OCI-LY1 (cell line): ENCODE results near the gene MLPH.

Source experiments
- H2AFZ ChIP-seq: fragments of 200-600 bp; sonication (generic), shearing (Covaris generic); 2 replicates; pipeline ENCODE4 v1.6.0; 2014; ENCODE audit warnings: antibody characterized with exemption, mild to moderate bottlenecking, low read length
- H3F3A ChIP-seq: fragments of 200-600 bp; sonication (generic), shearing (Covaris generic); 2 replicates; pipeline ENCODE4 v1.6.0; 2014; ENCODE audit warnings: mild to moderate bottlenecking, antibody characterized with exemption, low read length, moderate library complexity; ENCODE audit not compliant: insufficient read depth
- H3K27ac ChIP-seq: fragments of 200-600 bp; sonication (generic); 2 replicates; pipeline ENCODE4 v1.5.1; 2014; ENCODE audit warnings: low read length, mixed run types, mild to moderate bottlenecking, low read depth; ENCODE audit not compliant: poor library complexity, severe bottlenecking
- H3K27me3 ChIP-seq: fragments of 200-600 bp; sonication (generic); 2 replicates; pipeline ENCODE4 v1.6.0; 2014; ENCODE audit warnings: antibody characterized with exemption, mild to moderate bottlenecking, low read length, moderate library complexity; ENCODE audit not compliant: insufficient read depth
- H3K36me3 ChIP-seq: fragments of 200-600 bp; sonication (generic); 2 replicates; pipeline ENCODE4 v1.6.1; 2014; ENCODE audit warnings: mild to moderate bottlenecking, antibody characterized with exemption, low read length, moderate library complexity, mixed read lengths; ENCODE audit not compliant: insufficient read depth
- H3K4me1 ChIP-seq: fragments of 200-600 bp; sonication (generic); 2 replicates; pipeline ENCODE4 v1.5.1; 2014; ENCODE audit warnings: mild to moderate bottlenecking, low read length, moderate library complexity; ENCODE audit not compliant: insufficient read depth, severe bottlenecking
- H3K4me2 ChIP-seq: fragments of 200-600 bp; sonication (generic), shearing (Covaris generic); 2 replicates; pipeline ENCODE4 v1.6.1; 2014; ENCODE audit warnings: low read length
- H3K4me3 ChIP-seq: fragments of 200-600 bp; sonication (generic); 2 replicates; pipeline ENCODE4 v1.5.1; 2014; ENCODE audit warnings: low read length, low read depth, mild to moderate bottlenecking, mixed read lengths; ENCODE audit not compliant: poor library complexity, severe bottlenecking
- H3K79me2 ChIP-seq: fragments of 200-600 bp; shearing (Covaris generic); 2 replicates; pipeline ENCODE4 v1.6.1; 2016; ENCODE audit warnings: mixed run types, low read length, mixed read lengths; ENCODE audit not compliant: insufficient read depth
- H3K9ac ChIP-seq: fragments of 200-600 bp; sonication (generic), shearing (Covaris generic); 2 replicates; pipeline ENCODE4 v1.6.1; 2014; ENCODE audit warnings: mild to moderate bottlenecking, low read length, mixed read lengths
- H3K9me2 ChIP-seq: fragments of 200-600 bp; sonication (generic), shearing (Covaris generic); 2 replicates; pipeline ENCODE4 v1.6.1; 2014; ENCODE audit warnings: low read depth, mild to moderate bottlenecking, low read length, mixed read lengths
- H3K9me3 ChIP-seq: fragments of 200-600 bp; shearing (Covaris generic); 2 replicates; pipeline ENCODE4 v1.6.1; 2014; ENCODE audit warnings: low read length, mixed read lengths
- H4K20me1 ChIP-seq: fragments of 200-600 bp; sonication (generic), shearing (Covaris generic); 2 replicates; pipeline ENCODE4 v1.6.0; 2016; ENCODE audit warnings: mild to moderate bottlenecking, low read length; ENCODE audit not compliant: insufficient read depth
- EZH2 ChIP-seq: fragments of 200-600 bp; sonication (generic), shearing (Covaris generic); IDR thresholded peaks from 2 replicates; pipeline ENCODE4 v1.8.0; 2017; ENCODE audit warnings: borderline replicate concordance, mixed run types, mild to moderate bottlenecking, antibody characterized with exemption, low read length, moderate library complexity, mixed read lengths
- TF ChIP-seq, protein P1 (sequence below): fragments of 200-600 bp; sonication (generic), shearing (Covaris generic); IDR thresholded peaks from 2 replicates; pipeline ENCODE4 v1.5.1; 2017; ENCODE audit warnings: mild to moderate bottlenecking, antibody characterized with exemption, low read length, moderate library complexity, mixed read lengths

Gene MLPH

DNA sequence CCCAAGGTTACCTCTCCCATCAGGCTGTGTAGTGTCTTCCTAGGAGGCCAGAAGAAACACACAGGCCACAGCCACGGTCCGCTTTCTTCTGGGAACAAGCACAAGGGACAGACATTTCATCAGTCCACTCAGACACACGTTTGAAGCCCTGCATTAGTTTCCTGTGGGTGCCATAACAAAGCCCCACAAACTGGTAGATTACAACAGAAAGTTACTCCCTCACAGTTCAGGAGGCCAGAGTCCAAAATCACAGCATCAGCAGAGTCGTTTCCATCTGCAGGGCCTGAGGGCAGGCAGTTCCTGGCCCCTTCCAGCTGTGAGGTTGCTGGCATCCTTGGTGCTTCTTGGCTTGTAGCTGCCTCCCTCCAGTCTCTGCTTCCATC, 70.6 kb downstream of the MLPH start:
- no peaks in the 10 kb centered on the region for H3K36me3 ChIP-seq
- no peaks in the 10 kb centered on the region for H3K79me2 ChIP-seq
- no peaks in the 10 kb centered on the region for H4K20me1 ChIP-seq
- H2AFZ ChIP-seq: no peak overlapping the region
- H3K4me1 ChIP-seq: no peaks in the 10 kb centered on the region
- H3K9me2 ChIP-seq: no peaks in the 10 kb centered on the region
- H3F3A ChIP-seq: no peaks in the 10 kb centered on the region
- H3K27ac ChIP-seq: no peak overlapping the region
- H3K4me2 ChIP-seq: no peak overlapping the region
- H3K9me3 ChIP-seq: 0 out of 2 replicates have a peak, but pooled peaks cover 5% of the 10 kb centered on the region
- peaks cover 4% of the 10 kb centered on the region; the same call in 1 of the 2 replicates for H3K27me3 ChIP-seq
- no peak overlapping the region for H3K9ac ChIP-seq
- TF ChIP-seq, protein P1, sequence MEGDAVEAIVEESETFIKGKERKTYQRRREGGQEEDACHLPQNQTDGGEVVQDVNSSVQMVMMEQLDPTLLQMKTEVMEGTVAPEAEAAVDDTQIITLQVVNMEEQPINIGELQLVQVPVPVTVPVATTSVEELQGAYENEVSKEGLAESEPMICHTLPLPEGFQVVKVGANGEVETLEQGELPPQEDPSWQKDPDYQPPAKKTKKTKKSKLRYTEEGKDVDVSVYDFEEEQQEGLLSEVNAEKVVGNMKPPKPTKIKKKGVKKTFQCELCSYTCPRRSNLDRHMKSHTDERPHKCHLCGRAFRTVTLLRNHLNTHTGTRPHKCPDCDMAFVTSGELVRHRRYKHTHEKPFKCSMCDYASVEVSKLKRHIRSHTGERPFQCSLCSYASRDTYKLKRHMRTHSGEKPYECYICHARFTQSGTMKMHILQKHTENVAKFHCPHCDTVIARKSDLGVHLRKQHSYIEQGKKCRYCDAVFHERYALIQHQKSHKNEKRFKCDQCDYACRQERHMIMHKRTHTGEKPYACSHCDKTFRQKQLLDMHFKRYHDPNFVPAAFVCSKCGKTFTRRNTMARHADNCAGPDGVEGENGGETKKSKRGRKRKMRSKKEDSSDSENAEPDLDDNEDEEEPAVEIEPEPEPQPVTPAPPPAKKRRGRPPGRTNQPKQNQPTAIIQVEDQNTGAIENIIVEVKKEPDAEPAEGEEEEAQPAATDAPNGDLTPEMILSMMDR: no peak
- no peak for TF ChIP-seq EZH2
- H3K4me3 ChIP-seq: no peak overlapping the region

DNA sequence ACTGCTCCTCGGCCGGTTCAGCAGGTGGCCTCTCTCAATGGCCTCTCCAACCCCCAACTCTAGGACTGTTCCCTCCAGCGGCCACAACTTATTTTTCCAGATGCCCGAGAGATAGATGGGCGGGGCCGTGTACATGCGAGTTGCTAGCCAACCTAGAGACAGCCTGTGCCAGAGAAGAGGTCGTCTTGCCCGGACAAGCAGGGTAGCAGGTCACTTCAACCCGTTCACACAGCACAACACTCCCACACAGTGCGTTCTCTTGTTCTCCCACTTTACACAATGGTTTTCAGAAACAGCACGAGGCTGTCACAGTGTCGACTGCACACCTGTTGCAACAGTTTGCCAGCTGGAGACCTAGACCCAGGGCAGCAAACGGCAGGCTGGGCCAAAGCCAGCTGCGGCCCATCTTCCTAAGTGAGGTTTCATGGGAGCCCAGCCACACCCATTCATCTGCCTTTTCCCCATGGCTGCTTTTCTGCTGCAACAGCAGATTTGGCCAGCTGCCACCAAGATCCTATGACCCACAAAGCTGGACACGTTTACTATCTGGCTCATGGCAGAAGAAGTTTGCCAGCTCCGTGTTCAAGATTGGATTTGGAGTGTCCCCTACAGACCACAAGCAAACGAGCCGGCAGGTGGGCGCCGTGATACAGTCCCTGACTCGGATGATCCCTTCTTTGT, 72.0 kb downstream of the MLPH start:
- Histone ChIP-seq H3K9ac (no peak overlapping the region), H3K27ac (no peak overlapping the region), H3K4me1 (no peaks in the 10 kb centered on the region), H3F3A (no peaks in the 10 kb centered on the region), H3K9me3 (0 out of 2 replicates have a peak, but pooled peaks cover 5% of the 10 kb centered on the region), H3K36me3 (no peaks in the 10 kb centered on the region), H3K79me2 (no peaks in the 10 kb centered on the region), H3K4me2 (no peak overlapping the region), H3K27me3 (peaks cover 4% of the 10 kb centered on the region; the same call in 1 of the 2 replicates), H3K9me2 (no peaks in the 10 kb centered on the region), H4K20me1 (no peaks in the 10 kb centered on the region), H3K4me3 (no peak overlapping the region), H2AFZ (no peak overlapping the region)
- TF ChIP-seq, protein P1: no peak
- TF ChIP-seq EZH2: no peak

DNA sequence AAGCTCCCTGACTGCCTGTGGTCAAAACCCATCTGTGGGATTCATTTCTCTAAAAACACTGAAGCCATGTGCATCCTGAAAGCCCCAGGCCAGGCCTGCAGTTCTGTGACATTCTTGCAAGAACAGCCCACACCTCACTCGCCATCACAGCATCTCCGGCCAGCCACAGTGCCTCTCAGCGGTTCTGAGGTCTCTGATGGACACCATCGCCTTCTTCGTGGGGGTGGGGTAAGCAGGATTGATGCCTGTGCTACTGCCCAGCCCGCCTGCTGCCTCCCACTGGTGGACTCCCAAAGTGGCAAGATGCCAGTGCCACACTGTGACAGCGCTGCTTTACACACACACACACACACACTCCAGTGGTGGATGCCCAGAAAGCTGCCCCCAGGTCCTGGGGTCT, 74.2 kb downstream of the MLPH start:
- no peak overlapping the region for H3K4me2 ChIP-seq
- H3K9me3 ChIP-seq: no peaks in the 10 kb centered on the region
- H4K20me1 ChIP-seq: no peaks in the 10 kb centered on the region
- H3K9me2 ChIP-seq: no peaks in the 10 kb centered on the region
- no peaks in the 10 kb centered on the region for H3K4me1 ChIP-seq
- no peak overlapping the region for H3K27ac ChIP-seq
- 0 out of 2 replicates have a peak, but pooled peaks cover 4% of the 10 kb centered on the region for H3K27me3 ChIP-seq
- H3K79me2 ChIP-seq: no peaks in the 10 kb centered on the region
- H3K36me3 ChIP-seq: no peaks in the 10 kb centered on the region
- no peak overlapping the region for H3K4me3 ChIP-seq
- H3F3A ChIP-seq: no peaks in the 10 kb centered on the region
- H3K9ac ChIP-seq: no peak overlapping the region
- no peak overlapping the region for H2AFZ ChIP-seq
- TF ChIP-seq, protein P1: no peak
- TF ChIP-seq EZH2: no peak
